GM12875 (cell line): Measurements from ENCODE around the gene ELOA.

ENCODE experiments used
- H3K4me3 ChIP-seq: one replicate; pipeline ENCODE4 v1.5.1; 2011; ENCODE audit warnings: low read depth, low read length, control low read depth
- TF ChIP-seq, protein P1 (sequence below): IDR thresholded peaks from 2 replicates; pipeline ENCODE4 v1.5.1; 2011; ENCODE audit warnings: low read depth, mild to moderate bottlenecking, control low read depth, inconsistent platforms, low read length, moderate library complexity, borderline replicate concordance; ENCODE audit not compliant: insufficient read depth

ELOA gene

DNA sequence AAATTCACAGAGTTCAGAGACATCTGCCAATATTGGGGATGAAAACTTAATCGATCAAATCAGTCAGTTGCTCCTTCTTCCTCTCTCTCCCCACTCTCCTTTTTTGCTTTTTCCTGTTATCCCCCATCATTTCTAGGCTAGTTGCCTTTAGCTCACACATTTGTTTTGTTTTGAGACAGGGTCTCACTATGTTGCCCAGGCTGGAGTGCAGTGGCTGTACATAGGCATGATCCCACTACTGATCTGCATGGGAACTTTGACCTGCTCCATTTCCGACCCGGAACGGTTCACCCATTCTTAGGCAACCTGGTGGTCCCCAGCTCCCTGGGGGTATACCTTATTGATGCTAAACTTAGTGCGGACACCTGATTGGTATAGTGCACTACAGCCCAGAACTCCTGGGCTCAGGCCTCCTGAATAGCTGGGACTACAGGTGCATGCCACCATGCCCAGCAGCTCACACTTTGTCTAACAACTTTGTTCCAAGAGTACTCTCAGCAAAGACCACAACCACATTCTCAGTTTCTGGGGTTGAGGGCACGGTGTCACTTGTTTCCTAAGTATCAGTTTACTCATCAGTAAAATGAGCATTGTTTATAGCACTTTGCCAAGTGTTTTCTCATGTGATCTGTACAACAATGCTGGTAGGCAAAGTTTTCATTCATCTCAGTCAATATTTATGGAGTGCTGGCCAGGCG is 6.7 kb upstream of the ELOA start:
- no peak overlapping the region for H3K4me3 ChIP-seq
- TF ChIP-seq, protein P1, sequence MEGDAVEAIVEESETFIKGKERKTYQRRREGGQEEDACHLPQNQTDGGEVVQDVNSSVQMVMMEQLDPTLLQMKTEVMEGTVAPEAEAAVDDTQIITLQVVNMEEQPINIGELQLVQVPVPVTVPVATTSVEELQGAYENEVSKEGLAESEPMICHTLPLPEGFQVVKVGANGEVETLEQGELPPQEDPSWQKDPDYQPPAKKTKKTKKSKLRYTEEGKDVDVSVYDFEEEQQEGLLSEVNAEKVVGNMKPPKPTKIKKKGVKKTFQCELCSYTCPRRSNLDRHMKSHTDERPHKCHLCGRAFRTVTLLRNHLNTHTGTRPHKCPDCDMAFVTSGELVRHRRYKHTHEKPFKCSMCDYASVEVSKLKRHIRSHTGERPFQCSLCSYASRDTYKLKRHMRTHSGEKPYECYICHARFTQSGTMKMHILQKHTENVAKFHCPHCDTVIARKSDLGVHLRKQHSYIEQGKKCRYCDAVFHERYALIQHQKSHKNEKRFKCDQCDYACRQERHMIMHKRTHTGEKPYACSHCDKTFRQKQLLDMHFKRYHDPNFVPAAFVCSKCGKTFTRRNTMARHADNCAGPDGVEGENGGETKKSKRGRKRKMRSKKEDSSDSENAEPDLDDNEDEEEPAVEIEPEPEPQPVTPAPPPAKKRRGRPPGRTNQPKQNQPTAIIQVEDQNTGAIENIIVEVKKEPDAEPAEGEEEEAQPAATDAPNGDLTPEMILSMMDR: no peak

GRCh38 chr1:23741609-23742008 is 1.7 kb upstream of the ELOA start:
- TF ChIP-seq, protein P1: no peak

DNA sequence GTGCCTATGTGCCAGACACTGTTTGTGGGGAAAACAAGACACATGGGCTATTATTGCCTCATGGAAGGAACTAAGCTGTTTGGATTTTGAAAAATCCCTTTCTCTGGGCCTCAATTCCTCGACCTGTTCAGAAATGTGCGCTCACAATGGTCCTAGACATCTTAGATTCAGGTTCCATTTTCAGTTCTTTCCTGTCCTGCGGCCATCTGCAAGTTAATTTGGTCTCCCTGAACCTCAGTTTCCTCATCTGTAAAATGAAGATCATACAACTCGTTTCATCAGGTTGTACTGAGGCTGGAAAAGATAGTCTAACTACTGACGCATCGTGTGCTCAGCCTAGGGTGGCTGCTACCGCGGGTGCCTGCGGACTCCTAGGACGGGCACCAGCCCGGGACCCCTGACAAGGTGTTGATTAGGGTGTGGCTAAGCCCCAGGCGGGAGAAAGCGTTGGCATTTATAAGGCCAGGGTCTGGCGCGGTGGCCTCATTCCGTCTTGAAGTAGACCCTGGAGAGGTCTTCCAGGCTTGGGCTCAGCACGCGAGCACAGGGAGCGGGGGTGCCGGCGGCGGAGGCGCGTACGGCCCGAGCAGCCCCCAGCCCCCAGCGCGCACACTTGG is 493 bp upstream of the ELOA start:
- TF ChIP-seq, protein P1: no peak
- peak overlapping the region; percentile 95 for H3K4me3 ChIP-seq

More at GRCh38 chr1:23741609-23742008, 1.7 kb upstream of the ELOA start:
- H3K4me3 ChIP-seq: no peak overlapping the region

- H3K4me3 ChIP-seq: no peak overlapping the region
- TF ChIP-seq, protein P1: peak; percentile 46
These were observed 2.2 kb downstream of the ELOA start for GRCh38 chr1:23745515-23745914.

DNA sequence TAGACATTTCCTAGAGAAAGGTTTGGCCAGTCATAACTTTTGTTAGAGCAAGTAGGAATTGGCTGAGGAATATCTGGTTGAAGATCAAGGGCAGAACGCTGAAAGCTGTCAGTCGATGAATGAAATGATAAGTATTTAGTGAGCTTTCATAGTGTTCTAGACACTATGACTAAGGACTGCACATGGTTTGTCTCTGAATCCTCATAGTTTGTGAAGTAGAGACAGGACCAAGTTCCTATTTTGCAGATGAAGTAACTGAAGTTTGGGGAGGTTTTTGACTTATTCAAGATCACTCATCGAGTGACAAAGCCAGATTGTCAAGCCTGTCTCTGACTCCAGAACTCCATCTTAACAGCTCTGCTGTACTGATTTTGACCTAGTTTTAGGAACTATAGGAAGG is 4.7 kb downstream of the ELOA start:
- TF ChIP-seq, protein P1: no peak
- H3K4me3 ChIP-seq: no peak overlapping the region

- TF ChIP-seq, protein P1: peak; percentile 75; the same call in 1 of the 2 replicates
- no peak overlapping the region for H3K4me3 ChIP-seq
These were observed 8.0 kb downstream of the ELOA start for GRCh38 chr1:23751050-23751814.
